Measurements from ENCODE around the gene GPBP1L1.
"Not testable (repeated sequence)": the region's sequence is repeated elsewhere in the genome, so short reads cannot be mapped to it uniquely, and the experiment has no call there.

Gene GPBP1L1

GRCh38 chr1:45679123-45679522 is 7.2 kb downstream of the GPBP1L1 start:
- peak; percentile 28 for DNase-seq (ENCODE audit: low spot score)

- DNase-seq (ENCODE audit: low spot score), result no peak
Measured at GRCh38 chr1:45678489-45678888, 7.8 kb downstream of the GPBP1L1 start.

- no peak for DNase-seq (ENCODE audit: low spot score)
Measured at GRCh38 chr1:45677751-45678245, 8.5 kb downstream of the GPBP1L1 start.

- DNase-seq (ENCODE audit: low spot score), result not testable (repeated sequence)
Measured at GRCh38 chr1:45676553-45676952, 9.8 kb downstream of the GPBP1L1 start.

- DNase-seq (ENCODE audit: low spot score), result no peak
Measured at GRCh38 chr1:45674478-45674877, 11.9 kb downstream of the GPBP1L1 start.

- no peak for DNase-seq (ENCODE audit: low spot score)
Measured at GRCh38 chr1:45673956-45674355, 12.4 kb downstream of the GPBP1L1 start.

- no peak for DNase-seq (ENCODE audit: low spot score)
Measured at GRCh38 chr1:45669859-45670655, 16.3 kb downstream of the GPBP1L1 start.

GRCh38 chr1:45669379-45669778 is 17.0 kb downstream of the GPBP1L1 start:
- peak; percentile 44 for DNase-seq (ENCODE audit: low spot score)

- DNase-seq (ENCODE audit: low spot score), result no peak
Measured at GRCh38 chr1:45668526-45668925, 17.8 kb downstream of the GPBP1L1 start.

- no peak for DNase-seq (ENCODE audit: low spot score)
Measured at GRCh38 chr1:45667321-45668111, 18.8 kb downstream of the GPBP1L1 start.

- DNase-seq (ENCODE audit: low spot score), result no peak
Measured at GRCh38 chr1:45666836-45667235, 19.5 kb downstream of the GPBP1L1 start.

GRCh38 chr1:45660336-45660735 is 26.0 kb downstream of the GPBP1L1 start:
- no peak for DNase-seq (ENCODE audit: low spot score)

GRCh38 chr1:45659222-45659621 is 27.1 kb downstream of the GPBP1L1 start:
- no peak for DNase-seq (ENCODE audit: low spot score)

GRCh38 chr1:45658171-45658570 is 28.2 kb downstream of the GPBP1L1 start:
- DNase-seq (ENCODE audit: low spot score), result no peak

GRCh38 chr1:45656573-45657226 is 29.6 kb downstream of the GPBP1L1 start:
- no peak for DNase-seq (ENCODE audit: low spot score)

- DNase-seq (ENCODE audit: low spot score), result peak; percentile 14
Measured at GRCh38 chr1:45654540-45655280, 31.6 kb downstream of the GPBP1L1 start.

GRCh38 chr1:45647248-45648021 is 38.9 kb downstream of the GPBP1L1 start:
- no peak for DNase-seq (ENCODE audit: low spot score)

GRCh38 chr1:45644661-45645060 is 41.7 kb downstream of the GPBP1L1 start:
- DNase-seq (ENCODE audit: low spot score), result no peak

GRCh38 chr1:45643978-45644377 is 42.4 kb downstream of the GPBP1L1 start:
- DNase-seq (ENCODE audit: low spot score), result no peak

GRCh38 chr1:45643321-45643720 is 43.0 kb downstream of the GPBP1L1 start:
- DNase-seq (ENCODE audit: low spot score), result no peak

GRCh38 chr1:45640293-45640692 is 46.0 kb downstream of the GPBP1L1 start:
- no peak for DNase-seq (ENCODE audit: low spot score)
